ENCODE measurements around the gene TFR2. TPM values are rescaled to one million over a fixed set of nuclear protein-coding genes. Genes with fewer than 3 reads are reported as not detected.

Gene TFR2
- total and polyA plus RNA-seq, 2 experiments from 2014 or later, result 3.7 to 4.2 TPM

- no peak for TF ChIP-seq ZNF462 (CRISPR knock-in tag; IDR thresholded peaks at IDR 0.05)
These were observed 64.2 kb downstream of the TFR2 start (continued) for GRCh38 chr7:100577103-100577502.

- no peak overlapping the region for H3K27ac ChIP-seq (ENCODE audit: low read depth)
- H3K4me1 Mint-ChIP-seq, result peaks cover 11% of the 10 kb centered on the region
- peaks cover 13% of the 10 kb centered on the region for H3K4me1 ChIP-seq (ENCODE audit: insufficient read depth)
- H3K36me3 Mint-ChIP-seq (ENCODE audit: low read depth), result peaks cover 12% of the 10 kb centered on the region
- peaks cover 9% of the 10 kb centered on the region; the same call in 1 of the 2 replicates for H3K36me3 ChIP-seq (ENCODE audit: insufficient read depth)
- no peaks in the 10 kb centered on the region for H4K20me1 ChIP-seq (replicated peaks; ENCODE audit: insufficient read depth)
- peaks cover 15% of the 10 kb centered on the region for H3K27me3 Mint-ChIP-seq (ENCODE audit: insufficient read depth, low read depth, poor library complexity)
- no peak overlapping the region for H2AFZ ChIP-seq
- no peak for ATAC-seq
- no peaks in the 10 kb centered on the region for H3K79me2 ChIP-seq (replicated peaks; ENCODE audit: insufficient read depth)
- no peak overlapping the region for H3K27ac Mint-ChIP-seq
- no peaks in the 10 kb centered on the region for H3K27me3 ChIP-seq (ENCODE audit: insufficient read depth)
- peaks cover 3% of the 10 kb centered on the region; the same call in 1 of the 2 replicates for H3F3A ChIP-seq (replicated peaks; ENCODE audit: low read depth)
- no peaks in the 10 kb centered on the region for H3K9me3 Mint-ChIP-seq
- H3K4me3 ChIP-seq, result no peak overlapping the region
- no peaks in the 10 kb centered on the region for H3K9me2 ChIP-seq (ENCODE audit: insufficient read depth)
- DNase-seq (ENCODE audit: low spot score), result no peak
- H3K4me3 Mint-ChIP-seq, result no peak overlapping the region
- no peak overlapping the region for H3K4me2 ChIP-seq
- no peak for TF ChIP-seq ZNF331 (CRISPR knock-in tag; IDR thresholded peaks at IDR 0.05; ENCODE audit: low read depth)
- TF ChIP-seq ZNF462 (CRISPR knock-in tag; IDR thresholded peaks at IDR 0.05), result no peak
- TF ChIP-seq REST (IDR thresholded peaks at IDR 0.05; ENCODE audit: unreplicated experiment), result no peak
- TF ChIP-seq EZH2phosphoT487 (IDR thresholded peaks at IDR 0.05; ENCODE audit: unreplicated experiment), result no peak
These were observed 64.9 kb downstream of the TFR2 start for GRCh38 chr7:100576384-100576993.

All from GM23338 (cell line).